GM19324 (cell line): ENCODE results near the gene CMTM8.

Source experiments
- ATAC-seq: cut with Tn5 transposase; IDR thresholded peaks from one replicate; pipeline ENCODE4 v1.9.1; 2021; ENCODE audit warnings: mild to moderate bottlenecking, moderate library complexity; ENCODE audit not compliant: unreplicated experiment, low FRiP score

CMTM8 gene

GRCh38 chr3:32401126-32401525 is 162.6 kb downstream of the CMTM8 start:
- ATAC-seq = peak; percentile 13

GRCh38 chr3:32401556-32402081 is 163.1 kb downstream of the CMTM8 start:
- ATAC-seq = peak; percentile 60

- ATAC-seq = no peak
Observed at GRCh38 chr3:32403663-32404062, 165.2 kb downstream of the CMTM8 start.

- no peak for ATAC-seq
Observed at GRCh38 chr3:32404714-32405113, 166.2 kb downstream of the CMTM8 start.

GRCh38 chr3:32405155-32405554 is 166.7 kb downstream of the CMTM8 start:
- no peak for ATAC-seq

GRCh38 chr3:32405711-32406323 is 167.3 kb downstream of the CMTM8 start:
- ATAC-seq = no peak

GRCh38 chr3:32406486-32407408 is 168.3 kb downstream of the CMTM8 start:
- ATAC-seq = no peak

- no peak for ATAC-seq
Observed at GRCh38 chr3:32410367-32411246, 172.1 kb downstream of the CMTM8 start.

- no peak for ATAC-seq
Observed at GRCh38 chr3:32411442-32411841, 173.0 kb downstream of the CMTM8 start.

GRCh38 chr3:32412887-32413286 is 174.4 kb downstream of the CMTM8 start:
- ATAC-seq = no peak

GRCh38 chr3:32413845-32414521 is 175.5 kb downstream of the CMTM8 start:
- no peak for ATAC-seq

- ATAC-seq = no peak
Observed at GRCh38 chr3:32414522-32415202, 176.2 kb downstream of the CMTM8 start.

GRCh38 chr3:32419742-32420125 is 181.3 kb downstream of the CMTM8 start:
- ATAC-seq = no peak
